AG20443 (cell line): ENCODE results near the gene CD4.
A peak's percentile ranks its signal among the peaks of the same experiment; 100 is the strongest.

Source experiments
- DNase-seq: peaks from one replicate; pipeline ENCODE4 v3.0.0; 2012; ENCODE audit warnings: low spot score, mixed read lengths

The CD4 gene

GRCh38 chr12:6816598-6816997 lies 27.3 kb downstream of the CD4 start:
- DNase-seq: no peak

GRCh38 chr12:6817098-6817497 lies 27.8 kb downstream of the CD4 start:
- no peak for DNase-seq

- no peak for DNase-seq
Observed at GRCh38 chr12:6817662-6818157, 28.4 kb downstream of the CD4 start.

- no peak for DNase-seq
Observed at GRCh38 chr12:6818222-6818621, 28.9 kb downstream of the CD4 start.

- DNase-seq: no peak
Observed at GRCh38 chr12:6818645-6819044, 29.3 kb downstream of the CD4 start.

GRCh38 chr12:6819106-6820030 lies 30.0 kb downstream of the CD4 start:
- DNase-seq: no peak

- DNase-seq: no peak
Observed at GRCh38 chr12:6820166-6820565, 30.8 kb downstream of the CD4 start.

GRCh38 chr12:6821591-6822425 lies 32.5 kb downstream of the CD4 start, which contains the start of gene GPR162:
GPR162 (plus strand) TSS chr12:6821821; CDS start chr12:6823899, 2,078 bp downstream.
- DNase-seq: peak; percentile 84

- no peak for DNase-seq
Observed at GRCh38 chr12:6822426-6823135, 33.3 kb downstream of the CD4 start.

GRCh38 chr12:6823182-6824084 lies 34.1 kb downstream of the CD4 start:
- no peak for DNase-seq

- no peak for DNase-seq
Observed at GRCh38 chr12:6824085-6824775, 34.9 kb downstream of the CD4 start.

- peak; percentile 48 for DNase-seq
Observed at GRCh38 chr12:6824901-6825381, 35.6 kb downstream of the CD4 start.

GRCh38 chr12:6825398-6826124 lies 36.2 kb downstream of the CD4 start:
- peak; percentile 93 for DNase-seq

- no peak for DNase-seq
Observed at GRCh38 chr12:6826125-6826733, 36.9 kb downstream of the CD4 start.

GRCh38 chr12:6826734-6827436 lies 37.6 kb downstream of the CD4 start:
- DNase-seq: no peak

- DNase-seq: peak; percentile 93
Observed at GRCh38 chr12:6827437-6827911, 38.1 kb downstream of the CD4 start.

- peak; percentile 69 for DNase-seq
Observed at GRCh38 chr12:6827982-6828780, 38.9 kb downstream of the CD4 start, which contains the start of gene P3H3. P3H3 (plus strand) TSS chr12:6828407; CDS start chr12:6828441, 34 bp downstream.
